Activated CD8-positive, alpha-beta T cell treated with anti-CD3 and anti-CD28 coated beads, Interleukin-2, amount 10 ng/mL, durations not matched to agents 7 days and 5 days (primary cell): Measurements from ENCODE around the gene GARIN1A. TPM values are rescaled to one million over a fixed set of nuclear protein-coding genes. Genes with fewer than 3 reads are reported as not detected.

Source experiments
- ATAC-seq: fragments of 150-1000 bp; cut with Tn5 transposase; one replicate; pipeline ENCODE4 v1.10.0; 2021; ENCODE audit warnings: moderate library complexity
- CTCF ChIA-PET: fragments of 350-600 bp; sonication (Branson Sonifier 250); formaldehyde crosslinking; loops from one replicate; lab custom pipeline; 2021; ENCODE audit warnings: antibody characterized with exemption; lab: Charles Lee
- POLR2A ChIA-PET: fragments of 350-600 bp; sonication (Branson Sonifier 250); formaldehyde crosslinking; loops from one replicate; lab custom pipeline; 2021; ENCODE audit warnings: antibody characterized with exemption; lab: Charles Lee
- DNase-seq: peaks from one replicate; pipeline ENCODE4 v3.0.0-alpha.2; 2020
- H3K27ac Mint-ChIP-seq: one replicate; pipeline ENCODE4 v1.8.0; 2021; ENCODE audit warnings: mild to moderate bottlenecking, mixed read lengths
- H3K27me3 Mint-ChIP-seq: one replicate; pipeline ENCODE4 v1.8.0; 2021; ENCODE audit warnings: low read depth, mixed read lengths
- H3K36me3 Mint-ChIP-seq: one replicate; pipeline ENCODE4 v1.8.0; 2021; ENCODE audit warnings: low read depth, mixed read lengths
- H3K4me1 Mint-ChIP-seq: one replicate; pipeline ENCODE4 v1.8.0; 2021; ENCODE audit warnings: low read depth, mixed read lengths
- H3K4me3 Mint-ChIP-seq: one replicate; pipeline ENCODE4 v1.8.0; 2021; ENCODE audit warnings: mild to moderate bottlenecking, mixed read lengths
- H3K9me3 Mint-ChIP-seq: one replicate; pipeline ENCODE4 v1.8.0; 2022; ENCODE audit warnings: mixed read lengths; ENCODE audit not compliant: insufficient read depth
- total RNA-seq, 2 experiments: library from RNA; stranded (reverse); gene quantifications; one replicate each; pipeline ENCODE4 v1.2.3, GENCODE V29; 2021

The GARIN1A gene
- total RNA-seq, 2 experiments from 2014 or later = 0.26 to 0.60 TPM

DNA sequence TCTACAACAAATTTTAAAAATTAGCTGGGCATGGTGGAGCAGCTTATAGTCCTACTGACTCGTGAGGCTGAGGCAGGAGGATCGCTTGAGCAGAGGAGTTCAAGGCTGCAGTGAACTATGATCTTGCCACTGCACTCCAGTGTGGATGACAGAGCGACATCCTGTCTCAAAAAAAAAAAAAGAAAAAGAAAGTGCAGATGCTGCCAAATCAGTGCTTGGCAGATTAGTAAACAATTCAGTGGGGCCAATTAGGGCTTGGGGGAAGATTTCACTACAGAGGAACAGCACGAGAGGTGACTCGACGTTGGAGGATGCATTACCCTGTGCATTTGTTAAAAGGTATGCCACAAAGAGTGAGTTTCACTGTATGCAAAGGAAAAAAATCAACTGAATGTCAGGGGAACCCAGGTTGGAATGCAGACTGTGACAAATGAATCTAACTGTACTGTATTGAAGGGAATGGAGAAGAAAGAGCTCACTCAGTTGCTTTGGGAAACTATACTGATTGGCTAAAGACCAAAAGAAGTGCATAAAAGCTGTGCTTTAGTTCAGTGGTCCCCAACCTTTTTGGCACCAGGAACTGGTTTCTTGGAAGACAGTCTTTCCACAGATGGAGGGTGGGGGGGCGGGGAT lies 31.6 kb downstream of the GARIN1A start:
- H3K36me3 Mint-ChIP-seq = no peaks in the 10 kb centered on the region
- no peak overlapping the region for H3K27ac Mint-ChIP-seq
- ChIA-PET POLR2A (no interaction called here), CTCF (no interaction called here)
- no peaks in the 10 kb centered on the region for H3K9me3 Mint-ChIP-seq
- H3K4me1 Mint-ChIP-seq = no peaks in the 10 kb centered on the region
- H3K4me3 Mint-ChIP-seq = no peak overlapping the region
- H3K27me3 Mint-ChIP-seq = peaks cover 34% of the 10 kb centered on the region
- ATAC-seq (no peak), DNase-seq (no peak)

- H3K4me3 Mint-ChIP-seq = no peak overlapping the region
- ATAC-seq = no peak
- no peaks in the 10 kb centered on the region for H3K4me1 Mint-ChIP-seq
- no peak overlapping the region for H3K27ac Mint-ChIP-seq
- H3K36me3 Mint-ChIP-seq = no peaks in the 10 kb centered on the region
- H3K9me3 Mint-ChIP-seq = no peaks in the 10 kb centered on the region
- no peak for DNase-seq
- H3K27me3 Mint-ChIP-seq = peaks cover 26% of the 10 kb centered on the region
- ChIA-PET CTCF (no interaction called here), POLR2A (no interaction called here)
Measured at GRCh38 chr7:128705891-128706333, 33.8 kb downstream of the GARIN1A start.

DNA sequence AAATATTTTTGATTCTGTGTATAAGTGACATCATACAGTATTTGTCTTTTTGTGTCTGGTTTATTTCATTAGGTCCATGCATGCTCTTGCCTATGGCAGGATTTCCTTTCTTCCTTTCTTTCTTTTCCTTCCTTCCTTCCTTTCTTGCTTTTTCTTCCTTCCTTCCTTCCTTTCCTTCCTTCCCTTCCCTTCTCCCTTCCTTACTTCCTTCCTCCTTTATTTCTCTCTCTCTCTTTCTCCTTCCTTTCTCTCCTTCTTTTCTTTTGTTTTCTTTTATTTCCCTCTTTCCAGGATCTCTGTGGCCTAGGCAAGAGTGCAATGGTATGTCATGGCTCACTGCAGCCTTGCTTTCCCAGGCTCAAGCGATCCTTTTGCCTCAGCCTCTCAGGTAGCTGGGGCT lies 35.7 kb downstream of the GARIN1A start:
- H3K4me1 Mint-ChIP-seq = no peaks in the 10 kb centered on the region
- H3K9me3 Mint-ChIP-seq = no peaks in the 10 kb centered on the region
- ATAC-seq = no peak
- H3K27ac Mint-ChIP-seq = no peak overlapping the region
- POLR2A ChIA-PET = no interaction called here
- no peaks in the 10 kb centered on the region for H3K36me3 Mint-ChIP-seq
- H3K4me3 Mint-ChIP-seq = no peak overlapping the region
- H3K27me3 Mint-ChIP-seq = peaks cover 17% of the 10 kb centered on the region
- CTCF ChIA-PET = no interaction called here
- no peak for DNase-seq

- no peaks in the 10 kb centered on the region for H3K4me1 Mint-ChIP-seq
Measured at GRCh38 chr7:128708235-128708634, 36.1 kb downstream of the GARIN1A start.

GRCh38 chr7:128708824-128709223 lies 36.7 kb downstream of the GARIN1A start:
- DNase-seq = no peak
- H3K4me3 Mint-ChIP-seq = no peak overlapping the region
- ATAC-seq = no peak
- no peaks in the 10 kb centered on the region for H3K4me1 Mint-ChIP-seq
- no peak overlapping the region for H3K27ac Mint-ChIP-seq
- CTCF ChIA-PET = interaction anchor here (1.1 kb wide), 1 partner anchor 11 kb away, joined by 4 read pairs; no protein-coding TSS in a partner anchor
- no peaks in the 10 kb centered on the region for H3K9me3 Mint-ChIP-seq
- H3K27me3 Mint-ChIP-seq = peaks cover 16% of the 10 kb centered on the region
- POLR2A ChIA-PET = no interaction called here
- H3K36me3 Mint-ChIP-seq = no peaks in the 10 kb centered on the region

More at GRCh38 chr7:128708235-128708634, 36.1 kb downstream of the GARIN1A start:
- Mint-ChIP-seq H3K4me3 (no peak overlapping the region), H3K36me3 (no peaks in the 10 kb centered on the region), H3K27ac (no peak overlapping the region), H3K9me3 (no peaks in the 10 kb centered on the region), H3K27me3 (peaks cover 18% of the 10 kb centered on the region)
- ATAC-seq (no peak), DNase-seq (no peak)
- ChIA-PET POLR2A (no interaction called here), CTCF (interaction anchor here (1.1 kb wide), 1 partner anchor 11 kb away, joined by 4 read pairs; no protein-coding TSS in a partner anchor)

DNA sequence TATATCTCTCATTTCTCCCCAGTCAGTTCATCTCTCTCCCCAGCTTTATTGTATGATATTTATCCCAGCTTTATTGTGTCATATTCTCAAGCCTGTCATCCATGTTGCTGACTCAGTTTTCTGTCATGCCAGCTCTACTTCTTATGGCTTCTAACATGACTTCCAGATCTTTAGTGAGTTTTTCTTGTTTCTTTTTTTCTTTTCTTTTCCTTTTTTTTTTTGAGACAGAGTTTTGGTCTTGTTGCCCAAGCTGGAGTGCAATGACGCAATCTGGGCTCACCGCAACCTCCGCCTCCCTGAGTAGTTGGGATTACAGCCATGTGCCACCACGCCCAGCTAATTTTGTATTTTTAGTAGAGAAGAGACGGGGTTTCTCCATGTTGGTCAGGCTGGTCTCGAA lies 38.4 kb downstream of the GARIN1A start:
- DNase-seq (no peak), ATAC-seq (no peak)
- no peak overlapping the region for H3K27ac Mint-ChIP-seq
- no peak overlapping the region for H3K4me3 Mint-ChIP-seq
- H3K27me3 Mint-ChIP-seq = peaks cover 21% of the 10 kb centered on the region
- H3K36me3 Mint-ChIP-seq = no peaks in the 10 kb centered on the region
- CTCF ChIA-PET = no interaction called here
- POLR2A ChIA-PET = interaction anchor here (0.7 kb wide), 1 partner anchor 12 kb away, joined by 3 read pairs; no protein-coding TSS in a partner anchor
- no peaks in the 10 kb centered on the region for H3K4me1 Mint-ChIP-seq
- H3K9me3 Mint-ChIP-seq = no peaks in the 10 kb centered on the region

- H3K4me1 Mint-ChIP-seq = no peaks in the 10 kb centered on the region
- H3K4me3 Mint-ChIP-seq = no peak overlapping the region
- DNase-seq = no peak
- CTCF ChIA-PET = no interaction called here
- no peaks in the 10 kb centered on the region for H3K9me3 Mint-ChIP-seq
- POLR2A ChIA-PET = no interaction called here
- H3K27me3 Mint-ChIP-seq = peaks cover 27% of the 10 kb centered on the region
- no peaks in the 10 kb centered on the region for H3K36me3 Mint-ChIP-seq
- ATAC-seq = no peak
- H3K27ac Mint-ChIP-seq = no peak overlapping the region
Measured at GRCh38 chr7:128713794-128714193, 41.7 kb downstream of the GARIN1A start.

DNA sequence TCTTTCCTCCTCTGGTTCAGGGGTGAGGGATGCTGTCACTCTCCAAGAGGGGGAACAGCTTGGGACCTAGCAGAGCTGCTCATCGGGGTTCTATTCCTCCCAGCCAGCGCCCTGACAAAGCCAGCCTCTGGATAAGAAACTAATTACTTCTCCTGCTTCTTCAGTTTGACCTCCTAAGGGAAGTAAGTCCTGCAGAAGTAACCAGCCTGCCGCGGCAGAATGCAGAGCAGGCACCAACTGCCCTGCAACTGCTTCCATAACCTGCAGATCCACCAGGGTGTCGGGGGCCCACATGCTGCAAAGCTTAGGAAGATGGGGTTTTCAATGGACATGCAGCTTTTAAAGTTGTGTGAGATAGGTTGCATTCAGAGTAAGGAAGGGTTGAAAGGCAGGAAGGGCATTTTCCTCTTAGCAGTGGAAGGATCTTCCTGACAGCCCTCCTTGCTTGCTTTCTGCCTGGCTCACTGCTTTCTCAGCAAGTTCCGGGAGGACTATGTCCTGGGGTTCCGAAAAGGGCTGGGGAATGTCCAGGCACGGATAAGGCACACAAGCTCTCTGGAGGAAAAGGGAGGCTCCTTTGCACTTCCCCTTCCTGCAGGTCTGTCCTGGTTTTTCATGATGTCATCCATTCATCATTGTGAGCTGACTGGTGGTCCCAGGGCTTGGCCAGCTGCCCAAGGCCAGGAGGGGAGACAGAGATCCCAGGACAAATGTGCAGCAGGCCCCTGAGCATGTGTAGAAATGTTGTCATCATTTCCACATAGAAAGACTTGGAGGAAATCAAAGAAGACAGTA lies 42.8 kb downstream of the GARIN1A start:
- Mint-ChIP-seq H3K9me3 (no peaks in the 10 kb centered on the region), H3K4me3 (no peak overlapping the region), H3K27me3 (peaks cover 28% of the 10 kb centered on the region), H3K36me3 (no peaks in the 10 kb centered on the region), H3K27ac (no peak overlapping the region), H3K4me1 (no peaks in the 10 kb centered on the region)
- ChIA-PET CTCF (no interaction called here), POLR2A (no interaction called here)
- no peak for DNase-seq
- ATAC-seq = no peak

DNA sequence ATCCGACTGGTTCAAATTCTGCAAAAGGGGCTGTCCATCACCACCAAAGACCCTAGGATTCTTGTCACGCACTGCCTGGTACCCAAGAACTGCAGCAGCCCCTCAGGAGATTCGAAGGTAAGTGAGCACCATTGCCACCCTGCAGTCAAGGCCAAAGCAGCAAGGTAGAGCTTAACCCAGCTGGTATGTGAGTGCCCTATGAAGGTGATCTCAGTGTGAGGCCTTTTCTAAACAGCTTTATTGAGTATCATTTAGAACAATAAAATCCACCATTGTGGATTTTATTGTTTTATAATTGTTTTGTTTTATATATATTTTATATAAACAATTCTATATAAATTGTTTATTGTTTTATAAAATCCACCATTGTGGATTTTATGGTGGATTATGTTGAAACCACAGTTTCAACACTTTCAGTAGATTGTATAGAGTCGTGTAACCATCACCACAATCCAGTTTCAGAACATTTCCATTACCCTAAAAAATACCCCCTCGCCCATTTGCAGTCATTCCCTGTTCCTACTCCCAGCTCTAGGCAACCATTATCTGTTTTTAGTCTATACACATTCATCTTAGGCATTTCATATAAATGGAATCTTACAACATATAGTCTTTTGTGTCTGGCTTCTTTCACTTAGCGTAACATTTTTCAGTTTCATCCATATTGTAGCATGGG lies 47.0 kb downstream of the GARIN1A start:
- H3K27me3 Mint-ChIP-seq = peaks cover 27% of the 10 kb centered on the region
- DNase-seq (no peak), ATAC-seq (no peak)
- ChIA-PET POLR2A (no interaction called here), CTCF (interaction anchor here (0.9 kb wide), 1 partner anchor 46 kb away, joined by 3 read pairs; no protein-coding TSS in a partner anchor)
- no peaks in the 10 kb centered on the region for H3K36me3 Mint-ChIP-seq
- no peak overlapping the region for H3K4me3 Mint-ChIP-seq
- H3K9me3 Mint-ChIP-seq = no peaks in the 10 kb centered on the region
- H3K4me1 Mint-ChIP-seq = no peaks in the 10 kb centered on the region
- no peak overlapping the region for H3K27ac Mint-ChIP-seq

DNA sequence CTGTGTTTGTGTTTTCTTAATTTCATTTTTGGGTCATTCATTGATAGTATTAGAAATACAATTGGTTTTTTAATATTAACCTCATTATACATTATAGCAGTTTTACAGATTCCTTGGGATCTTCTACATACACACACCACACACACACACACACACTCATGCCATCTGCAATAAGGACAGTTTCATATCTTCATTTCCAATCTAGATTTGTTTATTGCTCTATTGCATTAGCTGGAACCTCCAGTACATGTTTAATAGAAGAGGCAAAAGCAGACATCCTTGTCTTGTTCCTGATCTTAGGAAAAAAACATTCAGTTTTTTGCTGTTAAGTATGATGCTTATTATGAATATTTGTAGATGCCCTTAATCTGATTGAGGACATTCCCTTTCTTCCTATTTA lies 49.3 kb downstream of the GARIN1A start:
- H3K4me1 Mint-ChIP-seq = no peaks in the 10 kb centered on the region

More for the DNA sequence above, 49.3 kb downstream of the GARIN1A start:
- Mint-ChIP-seq H3K9me3 (no peaks in the 10 kb centered on the region), H3K36me3 (no peaks in the 10 kb centered on the region), H3K27me3 (peaks cover 19% of the 10 kb centered on the region), H3K4me3 (no peak overlapping the region), H3K27ac (no peak overlapping the region)
- CTCF ChIA-PET = no interaction called here
- DNase-seq (no peak), ATAC-seq (no peak)
- POLR2A ChIA-PET = no interaction called here
